Suprapubic skin (tissue), 4 donors: ENCODE measurements around the gene ASB8.

Experiments used
- POLR2A ChIP-seq, 2 donors: fragments of 450-650 bp; IDR thresholded peaks; one replicate each; pipeline ENCODE4 v1.6.1; 2017; ENCODE audit warnings: antibody characterized with exemption in 2 of 2, mild to moderate bottlenecking in 2 of 2, moderate library complexity in 2 of 2
- POLR2AphosphoS5 ChIP-seq, 3 donors: sonication (generic); formaldehyde crosslinking; IDR thresholded peaks; one replicate each; pipeline ENCODE4 v1.6.1; 2017; ENCODE audit warnings: antibody characterized with exemption in 3 of 3
- TF ChIP-seq, protein P1 (sequence below), 2 donors: fragments of 200-600 bp in 1 of 2; fragments of 450-650 bp in 1 of 2; sonication (generic) in 1 of 2; IDR thresholded peaks; one replicate each; pipeline ENCODE4 v1.5.1; 2016 to 2019; ENCODE audit warnings: antibody characterized with exemption in 2 of 2, mild to moderate bottlenecking in 1 of 2, moderate library complexity in 1 of 2

GRCh38 chr12:48119078-48119833 is 38.1 kb downstream of the ASB8 start, which contains the start of gene PFKM:
- TF ChIP-seq POLR2AphosphoS5 (IDR thresholded peaks at IDR 0.05), result no peak
- TF ChIP-seq, protein P1, sequence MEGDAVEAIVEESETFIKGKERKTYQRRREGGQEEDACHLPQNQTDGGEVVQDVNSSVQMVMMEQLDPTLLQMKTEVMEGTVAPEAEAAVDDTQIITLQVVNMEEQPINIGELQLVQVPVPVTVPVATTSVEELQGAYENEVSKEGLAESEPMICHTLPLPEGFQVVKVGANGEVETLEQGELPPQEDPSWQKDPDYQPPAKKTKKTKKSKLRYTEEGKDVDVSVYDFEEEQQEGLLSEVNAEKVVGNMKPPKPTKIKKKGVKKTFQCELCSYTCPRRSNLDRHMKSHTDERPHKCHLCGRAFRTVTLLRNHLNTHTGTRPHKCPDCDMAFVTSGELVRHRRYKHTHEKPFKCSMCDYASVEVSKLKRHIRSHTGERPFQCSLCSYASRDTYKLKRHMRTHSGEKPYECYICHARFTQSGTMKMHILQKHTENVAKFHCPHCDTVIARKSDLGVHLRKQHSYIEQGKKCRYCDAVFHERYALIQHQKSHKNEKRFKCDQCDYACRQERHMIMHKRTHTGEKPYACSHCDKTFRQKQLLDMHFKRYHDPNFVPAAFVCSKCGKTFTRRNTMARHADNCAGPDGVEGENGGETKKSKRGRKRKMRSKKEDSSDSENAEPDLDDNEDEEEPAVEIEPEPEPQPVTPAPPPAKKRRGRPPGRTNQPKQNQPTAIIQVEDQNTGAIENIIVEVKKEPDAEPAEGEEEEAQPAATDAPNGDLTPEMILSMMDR (IDR thresholded peaks at IDR 0.05), result no peak
- no peak for TF ChIP-seq POLR2A (IDR thresholded peaks at IDR 0.05)
